SKM-1 (cell line): ENCODE results near the gene RNF148.
"Not testable (repeated sequence)": the region's sequence is repeated elsewhere in the genome, so short reads cannot be mapped to it uniquely, and the experiment has no call there.

Experiments used
- DNase-seq: peaks from one replicate; lab custom pipeline; 2025; ENCODE audit not compliant: unreplicated experiment; lab: John Stamatoyannopoulos, UW

The RNF148 gene

GRCh38 chr7:122691569-122692235, 11.0 kb downstream of the RNF148 start:
- DNase-seq = no peak

- no peak for DNase-seq
These were observed 13.2 kb downstream of the RNF148 start for GRCh38 chr7:122689346-122690109.

DNA sequence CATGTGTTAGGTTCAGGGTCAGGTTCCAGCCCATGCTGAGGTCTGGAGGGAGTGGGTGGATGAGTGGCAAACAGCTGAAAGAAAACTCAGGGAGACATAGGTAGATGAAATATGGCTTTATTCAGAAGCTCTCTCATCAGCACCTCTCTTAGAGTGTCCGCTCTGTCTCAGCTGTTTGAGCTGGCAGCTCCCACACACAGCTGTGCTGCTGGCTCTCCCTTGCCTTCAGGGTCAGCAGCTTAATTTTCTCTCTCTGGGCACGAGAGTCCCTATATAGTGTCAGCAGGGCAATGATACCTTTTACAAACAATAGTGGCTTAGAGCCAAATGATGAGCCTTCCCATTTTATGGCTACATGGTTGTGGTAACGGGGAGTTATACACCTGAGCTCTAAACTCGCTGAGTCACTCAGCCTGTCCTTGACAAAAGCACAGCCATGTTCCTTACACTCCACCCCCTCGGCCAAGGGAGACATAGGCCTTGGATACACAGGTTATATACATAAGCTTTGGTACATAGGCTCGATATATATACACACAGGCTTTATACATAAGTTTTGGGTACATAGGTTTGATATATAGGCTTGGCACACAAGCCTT, 14.2 kb downstream of the RNF148 start:
- DNase-seq = no peak

GRCh38 chr7:122686360-122686878, 16.3 kb downstream of the RNF148 start:
- no peak for DNase-seq

DNA sequence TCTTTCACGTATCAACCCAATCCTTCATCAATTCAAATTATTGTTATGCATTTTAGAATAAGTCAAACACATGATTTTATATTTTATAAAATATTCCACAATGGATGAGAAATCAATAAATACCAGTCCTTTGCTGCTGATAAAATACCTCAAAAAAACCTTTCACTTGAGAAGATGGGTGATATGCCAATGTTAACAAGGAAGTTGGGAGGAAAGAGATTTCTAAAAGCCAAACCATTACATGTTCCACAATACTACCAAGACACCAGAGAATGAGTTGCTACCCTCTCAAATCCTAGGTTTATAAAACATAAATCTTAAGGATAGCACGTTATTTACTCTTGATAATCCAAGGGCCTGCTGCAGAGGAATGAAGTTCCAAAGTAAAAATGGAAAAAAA, 18.2 kb downstream of the RNF148 start:
- no peak for DNase-seq

- DNase-seq = no peak
These were observed 19.7 kb downstream of the RNF148 start for GRCh38 chr7:122682815-122683550.

DNA sequence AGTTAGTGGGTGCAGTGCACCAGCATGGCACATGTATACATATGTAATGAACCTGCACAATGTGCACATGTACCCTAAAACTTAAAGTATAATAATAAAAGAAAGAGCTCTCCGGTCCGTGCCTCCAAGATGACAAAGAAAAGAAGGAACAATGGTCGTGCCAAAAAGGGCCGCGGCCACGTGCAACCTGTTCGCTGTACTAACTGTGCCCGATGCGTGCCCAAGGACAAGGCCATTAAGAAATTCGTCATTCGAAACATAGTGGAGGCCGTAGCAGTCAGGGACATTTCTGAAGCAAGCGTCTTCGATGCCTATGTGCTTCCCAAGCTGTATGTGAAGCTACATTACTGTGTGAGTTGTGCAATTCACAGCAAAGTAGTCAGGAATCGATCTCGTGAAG, 21.5 kb downstream of the RNF148 start:
- DNase-seq = not testable (repeated sequence)

- DNase-seq = no peak
These were observed 22.9 kb downstream of the RNF148 start for GRCh38 chr7:122679813-122680212.

DNA sequence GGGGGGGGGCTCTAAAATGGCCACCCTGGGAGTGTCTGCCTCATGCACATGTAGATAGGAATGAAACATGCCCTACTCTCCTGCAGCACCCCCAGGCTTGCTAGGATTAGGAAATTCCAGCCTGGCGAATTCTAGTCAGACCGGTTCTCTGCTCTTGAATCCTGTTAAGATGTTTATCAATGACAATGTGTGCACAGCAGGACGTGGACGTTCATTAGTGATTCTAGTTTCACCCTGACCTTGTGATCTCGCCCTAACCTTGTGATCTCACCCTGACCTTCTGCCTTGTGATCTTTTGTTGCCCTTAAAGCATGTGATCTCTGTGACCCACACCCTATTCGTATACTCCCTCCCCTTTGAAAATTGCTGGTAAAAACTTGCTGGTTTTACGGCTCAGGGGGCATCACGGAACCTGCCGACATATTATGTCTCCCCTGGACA, 23.4 kb downstream of the RNF148 start:
- not testable (repeated sequence) for DNase-seq

- DNase-seq = no peak
These were observed 25.6 kb downstream of the RNF148 start for GRCh38 chr7:122677149-122677548.

GRCh38 chr7:122676466-122676865, 26.3 kb downstream of the RNF148 start:
- DNase-seq = no peak

GRCh38 chr7:122675621-122676020, 27.1 kb downstream of the RNF148 start:
- DNase-seq = no peak

GRCh38 chr7:122675011-122675410, 27.7 kb downstream of the RNF148 start:
- no peak for DNase-seq

GRCh38 chr7:122674502-122674901, 28.2 kb downstream of the RNF148 start:
- DNase-seq = no peak

GRCh38 chr7:122673951-122674350, 28.8 kb downstream of the RNF148 start:
- no peak for DNase-seq

DNA sequence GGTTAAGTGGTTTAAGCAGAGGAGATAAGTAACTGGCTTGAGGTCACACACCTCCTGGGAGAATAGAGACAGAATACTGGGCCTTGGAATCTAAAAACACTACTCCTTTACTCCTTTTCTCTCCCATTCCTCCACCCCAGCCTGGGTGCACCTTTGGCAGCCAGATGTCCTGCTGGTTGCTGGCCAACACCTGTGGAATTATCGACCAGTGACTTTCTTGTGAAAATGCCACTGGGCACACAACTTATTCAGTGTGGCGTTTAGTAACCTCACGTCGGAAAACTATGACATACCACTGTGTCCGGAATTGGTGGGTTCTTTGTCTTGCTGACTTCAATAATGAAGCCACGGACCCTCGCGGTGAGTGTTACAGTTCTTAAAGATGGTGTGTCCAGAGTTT, 30.2 kb downstream of the RNF148 start:
- no peak for DNase-seq

- DNase-seq = no peak
These were observed 39.0 kb downstream of the RNF148 start for GRCh38 chr7:122663733-122664132.

DNA sequence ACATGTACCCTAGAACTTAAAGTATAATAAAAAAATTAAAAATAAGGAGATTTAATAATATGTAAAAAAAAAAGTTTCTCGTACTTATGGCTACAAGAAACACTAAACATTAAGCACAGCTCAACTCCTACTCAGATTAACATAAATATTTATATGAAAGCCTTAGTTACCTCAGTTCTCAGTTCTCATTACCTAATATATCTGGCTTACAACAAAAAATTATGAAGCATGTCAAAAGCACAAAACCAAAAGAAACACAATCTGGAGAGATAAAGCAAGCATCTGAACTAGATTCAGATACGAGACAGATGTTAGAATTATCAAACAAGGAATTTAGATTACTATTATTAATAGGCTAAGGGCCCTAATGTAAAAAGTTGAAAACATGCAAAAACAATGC, 43.9 kb downstream of the RNF148 start:
- DNase-seq = no peak

GRCh38 chr7:122653685-122654084, 49.0 kb downstream of the RNF148 start:
- DNase-seq = no peak

DNA sequence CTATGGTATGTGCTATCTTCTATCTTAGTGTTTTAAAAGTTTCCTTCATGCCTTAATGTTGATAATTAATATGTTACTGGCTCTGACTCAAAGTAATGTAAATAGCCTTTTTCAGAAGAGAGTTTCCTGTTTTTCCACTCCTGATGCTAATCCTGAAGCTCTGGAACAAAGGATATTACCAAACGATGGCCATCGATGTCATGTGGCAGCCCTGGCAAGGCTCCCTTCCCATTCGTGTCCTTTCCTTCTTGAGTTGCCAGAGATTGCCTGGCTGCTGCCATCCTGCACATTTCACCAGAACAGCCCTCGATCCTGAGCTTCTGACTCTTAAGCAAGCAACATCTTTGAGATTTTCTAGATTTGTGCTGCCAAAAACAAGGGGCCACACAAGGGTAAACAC, 49.8 kb downstream of the RNF148 start:
- no peak for DNase-seq
